GM19324 (cell line): ENCODE data around the gene HEATR9.
"Not testable (repeated sequence)": the region's sequence is repeated elsewhere in the genome, so short reads cannot be mapped to it uniquely, and the experiment has no call there.

Experiments
- ATAC-seq: cut with Tn5 transposase; IDR thresholded peaks from one replicate; pipeline ENCODE4 v1.9.1; 2021; ENCODE audit warnings: mild to moderate bottlenecking, moderate library complexity; ENCODE audit not compliant: unreplicated experiment, low FRiP score

Gene HEATR9

GRCh38 chr17:35868737-35869136 is at the start of gene HEATR9:
Gene HEATR9 (minus strand): TSS chr17:35868891. CDS start chr17:35868742, 149 bp downstream.
- no peak for ATAC-seq

DNA sequence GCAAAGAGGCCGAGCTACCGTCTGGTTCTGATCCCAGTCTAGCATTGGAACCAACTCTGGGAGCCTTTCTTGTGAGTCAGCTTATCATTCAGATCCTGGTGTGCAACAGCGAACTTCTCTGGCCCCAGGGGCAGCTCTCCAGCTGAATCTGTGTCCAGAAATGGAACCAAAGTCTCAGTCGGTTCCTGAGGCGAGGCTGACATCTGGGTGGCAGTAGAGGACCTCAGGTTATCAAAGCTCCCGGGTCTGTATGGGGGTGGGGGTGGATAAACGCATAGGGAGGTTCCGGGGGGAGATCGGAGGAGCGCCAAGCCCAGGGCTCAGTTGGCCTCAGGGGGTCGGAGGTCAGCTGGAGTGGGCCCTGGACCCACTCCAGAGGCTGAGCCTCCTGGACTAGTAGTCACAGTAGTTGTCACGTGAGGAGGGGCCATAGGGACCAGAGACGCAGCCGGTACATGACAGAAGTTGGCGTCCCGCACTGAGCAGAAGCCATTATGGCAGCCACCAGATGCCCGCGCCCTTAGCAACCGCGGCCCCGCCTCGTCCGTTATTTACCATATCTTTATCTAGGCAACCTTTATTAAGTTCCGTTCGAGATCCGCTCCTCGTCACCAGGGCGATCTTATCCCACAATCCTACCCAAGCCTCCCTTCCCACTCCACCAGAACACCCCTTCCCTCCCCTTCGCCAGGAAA is 49.0 kb upstream of the HEATR9 start:
- ATAC-seq: no peak

- no peak for ATAC-seq
Observed at GRCh38 chr17:35915153-35915964, 46.7 kb upstream of the HEATR9 start.

DNA sequence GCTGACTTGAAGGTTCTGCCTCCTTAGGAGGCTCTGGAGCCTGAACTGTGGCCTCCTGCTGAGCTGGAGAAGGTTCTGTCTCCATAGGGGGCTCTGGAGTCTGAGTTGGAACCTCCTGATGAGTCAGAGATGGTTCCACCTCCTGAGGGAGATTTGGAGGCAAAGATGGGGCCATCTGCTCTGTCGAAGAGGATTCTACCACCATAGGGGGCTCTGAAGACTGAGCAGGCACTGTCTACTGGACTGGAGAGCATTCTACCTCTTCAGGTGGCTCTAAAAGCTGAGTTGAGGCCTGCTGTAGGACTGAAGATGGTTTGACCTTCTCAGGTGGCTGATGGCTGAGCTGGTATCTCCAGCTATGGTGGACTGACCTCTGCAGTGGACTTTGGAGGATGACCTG is 45.7 kb upstream of the HEATR9 start:
- ATAC-seq: no peak

GRCh38 chr17:35913609-35914008 is 44.9 kb upstream of the HEATR9 start:
- ATAC-seq: no peak

DNA sequence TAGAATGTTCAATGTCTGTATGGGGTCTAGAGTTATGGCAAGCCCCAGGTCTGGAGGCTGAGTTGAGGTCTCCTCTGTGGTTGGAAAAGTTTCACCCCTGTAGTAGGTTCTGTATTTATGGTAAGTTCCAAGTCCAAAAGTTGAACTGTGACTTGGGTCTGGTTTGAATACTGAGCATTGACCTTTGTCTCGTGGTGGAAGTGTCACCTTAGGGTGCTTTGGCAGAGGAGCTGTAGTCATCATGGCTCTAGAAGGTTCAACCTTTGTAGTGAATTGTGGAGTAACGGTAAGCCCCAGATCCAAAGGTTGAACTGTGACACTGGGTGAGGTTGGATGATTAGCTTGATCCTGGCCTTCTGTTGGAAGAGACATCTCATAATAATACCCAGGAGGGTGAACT is 44.3 kb upstream of the HEATR9 start:
- ATAC-seq: no peak

- no peak for ATAC-seq
Observed at GRCh38 chr17:35912339-35912912, 43.7 kb upstream of the HEATR9 start.

- no peak for ATAC-seq
Observed at GRCh38 chr17:35909408-35909807, 40.7 kb upstream of the HEATR9 start.

DNA sequence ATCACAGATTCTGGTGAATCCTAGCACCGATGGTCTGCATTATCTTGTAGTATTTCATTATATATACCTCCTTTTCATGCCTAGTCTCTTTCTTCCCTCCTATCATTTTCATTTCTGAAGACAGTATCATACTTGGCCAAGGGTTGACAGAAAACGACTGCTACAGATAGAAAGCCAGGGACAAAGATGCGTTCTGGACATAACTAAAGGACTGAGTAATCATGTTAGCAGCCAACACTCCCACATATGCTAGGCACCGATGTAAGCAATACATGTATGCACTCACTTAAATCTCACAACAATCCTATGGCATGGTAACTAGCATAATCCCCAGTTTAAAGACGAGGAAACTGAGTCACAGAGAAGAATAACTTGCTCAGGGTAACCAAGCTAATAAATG is 39.0 kb upstream of the HEATR9 start:
- ATAC-seq: no peak

GRCh38 chr17:35906926-35907637 is 38.4 kb upstream of the HEATR9 start:
- no peak for ATAC-seq

DNA sequence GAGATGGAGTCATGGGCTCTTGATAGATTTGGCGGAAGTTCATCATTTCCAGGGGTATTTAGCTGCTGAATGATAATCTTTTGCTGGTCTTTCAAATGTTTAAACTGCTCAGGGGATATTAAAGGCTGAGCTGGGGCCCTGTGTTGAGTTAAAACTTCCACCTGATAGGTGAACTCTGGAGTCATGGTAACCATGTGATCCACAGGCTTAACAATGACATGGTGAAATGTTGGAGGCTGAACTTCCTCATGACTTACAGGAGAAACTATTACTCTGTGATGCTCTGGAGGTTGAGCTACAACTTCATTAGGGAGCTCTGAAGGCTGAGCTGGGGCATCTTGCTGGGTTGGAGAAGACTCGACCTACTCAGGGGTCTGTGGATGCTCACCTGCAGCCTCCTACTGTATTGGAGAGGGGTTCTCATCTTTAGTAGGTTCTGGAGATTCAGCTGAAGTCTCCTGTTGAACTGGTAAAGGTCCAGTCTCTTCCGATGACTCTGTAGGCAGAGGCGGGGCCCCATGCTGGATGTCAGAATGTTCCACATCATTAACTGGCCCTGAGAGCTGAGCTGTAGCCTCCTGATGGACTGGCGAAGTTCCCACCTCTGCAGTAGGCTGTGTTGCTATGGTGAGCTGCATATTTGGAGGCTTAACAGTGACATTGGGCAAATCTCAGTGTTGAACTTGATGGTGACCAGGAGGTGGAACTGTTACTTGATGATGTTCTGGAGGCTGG is 37.7 kb upstream of the HEATR9 start:
- no peak for ATAC-seq

DNA sequence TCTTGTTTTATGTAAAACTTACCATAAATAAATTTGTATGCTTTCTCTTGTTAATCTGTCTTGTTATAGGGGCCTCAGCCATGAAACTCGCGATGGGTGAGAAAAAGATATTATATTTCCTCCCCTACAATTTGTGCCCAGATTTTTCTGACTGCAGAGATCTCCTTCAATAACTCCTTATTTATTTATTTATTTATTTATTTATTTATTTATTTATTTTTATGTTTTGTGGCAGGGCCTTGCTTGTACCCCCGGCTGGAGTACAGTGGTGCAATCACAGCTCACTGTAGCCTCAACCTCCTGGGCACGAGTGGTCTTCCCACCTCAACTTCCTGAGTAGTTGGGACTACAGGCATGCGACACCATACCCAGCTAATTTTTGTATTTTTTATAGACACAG is 34.8 kb upstream of the HEATR9 start:
- no peak for ATAC-seq

DNA sequence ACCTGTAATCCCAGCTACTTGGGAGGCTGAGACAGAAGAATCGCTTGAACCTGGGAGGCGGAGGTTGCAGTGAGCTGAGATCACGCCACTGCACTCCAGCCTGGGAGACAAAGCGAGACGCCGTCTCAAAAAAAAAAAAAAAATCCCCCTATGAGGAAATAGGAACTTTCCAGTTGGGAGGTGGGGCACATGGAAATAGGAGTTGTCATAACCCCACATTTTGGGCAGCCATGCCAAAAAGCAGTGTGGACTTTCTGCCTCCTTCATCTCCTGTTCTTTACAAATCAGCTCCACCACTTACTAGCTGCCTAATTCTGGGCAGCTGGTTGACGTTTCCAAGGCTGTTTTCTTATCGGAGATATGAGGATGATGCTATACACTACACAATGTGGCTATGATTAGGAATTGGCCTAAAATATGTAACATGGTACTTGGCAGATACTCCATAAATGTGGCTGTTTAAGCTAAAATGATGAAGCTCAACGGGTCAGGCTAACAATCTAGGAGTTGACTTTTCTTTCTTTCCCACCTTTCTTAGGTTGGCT is 33.0 kb upstream of the HEATR9 start:
- ATAC-seq: no peak

DNA sequence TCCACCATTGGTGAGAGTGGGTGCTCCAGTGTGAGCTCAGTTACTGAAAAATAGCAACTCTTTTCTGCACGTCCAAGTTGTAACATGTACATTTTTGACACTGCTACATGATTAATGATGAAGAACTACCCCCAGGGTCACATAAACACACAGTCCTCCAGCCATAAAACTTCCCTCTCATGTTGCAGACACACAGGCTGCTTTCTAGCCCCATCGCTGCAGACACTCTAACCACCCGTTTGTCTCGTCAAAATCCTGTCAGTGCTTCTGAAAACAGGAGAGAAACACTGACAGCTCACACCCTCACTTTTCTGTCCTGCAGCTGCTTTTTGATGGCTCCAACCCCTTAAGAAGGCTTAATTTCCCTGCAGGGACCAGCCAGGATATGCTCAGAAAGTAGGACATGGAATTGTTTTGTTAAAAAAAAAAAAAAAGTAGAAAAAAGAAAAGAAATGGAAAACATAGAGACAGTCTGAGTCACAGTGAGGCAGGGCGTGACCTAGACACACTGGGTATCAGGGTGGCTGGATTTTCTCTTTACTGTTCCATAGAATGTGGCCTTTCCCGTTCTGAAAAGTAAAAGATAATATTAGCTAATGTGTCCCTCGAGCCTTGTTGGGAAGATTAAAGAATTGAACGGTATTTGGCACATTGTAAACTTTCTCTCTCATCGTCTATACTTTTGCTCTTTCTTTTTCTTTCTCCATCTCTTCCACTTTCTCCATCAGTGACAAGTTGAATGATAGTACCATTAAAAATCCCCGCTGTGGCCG is 32.2 kb upstream of the HEATR9 start:
- ATAC-seq: no peak

GRCh38 chr17:35900280-35900679 is 31.6 kb upstream of the HEATR9 start:
- ATAC-seq: no peak

GRCh38 chr17:35898283-35899070 is 29.8 kb upstream of the HEATR9 start:
- ATAC-seq: no peak

DNA sequence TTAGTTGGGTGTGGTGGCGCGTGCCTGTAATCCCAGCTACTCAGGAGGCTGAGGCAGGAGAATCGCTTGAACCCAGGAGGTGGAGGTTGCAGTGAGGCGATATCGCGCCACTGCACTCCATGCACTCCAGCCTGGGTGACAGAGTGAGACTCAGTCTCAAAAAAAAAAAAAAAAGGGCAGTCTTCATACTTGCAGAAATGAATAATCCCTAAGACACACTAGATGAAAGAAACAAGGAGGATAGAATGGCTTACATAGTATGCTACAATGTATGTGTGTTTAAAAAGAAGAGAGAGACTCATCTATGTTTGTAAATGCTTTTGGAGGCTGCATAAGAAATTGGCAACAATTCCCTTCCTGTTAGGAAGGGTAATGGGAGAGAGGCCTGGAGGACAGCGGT is 29.1 kb upstream of the HEATR9 start:
- not testable (repeated sequence) for ATAC-seq
